ENCODE data around the gene TCTN1.
A peak's percentile ranks its signal among the peaks of the same experiment; 100 is the strongest.

DNA sequence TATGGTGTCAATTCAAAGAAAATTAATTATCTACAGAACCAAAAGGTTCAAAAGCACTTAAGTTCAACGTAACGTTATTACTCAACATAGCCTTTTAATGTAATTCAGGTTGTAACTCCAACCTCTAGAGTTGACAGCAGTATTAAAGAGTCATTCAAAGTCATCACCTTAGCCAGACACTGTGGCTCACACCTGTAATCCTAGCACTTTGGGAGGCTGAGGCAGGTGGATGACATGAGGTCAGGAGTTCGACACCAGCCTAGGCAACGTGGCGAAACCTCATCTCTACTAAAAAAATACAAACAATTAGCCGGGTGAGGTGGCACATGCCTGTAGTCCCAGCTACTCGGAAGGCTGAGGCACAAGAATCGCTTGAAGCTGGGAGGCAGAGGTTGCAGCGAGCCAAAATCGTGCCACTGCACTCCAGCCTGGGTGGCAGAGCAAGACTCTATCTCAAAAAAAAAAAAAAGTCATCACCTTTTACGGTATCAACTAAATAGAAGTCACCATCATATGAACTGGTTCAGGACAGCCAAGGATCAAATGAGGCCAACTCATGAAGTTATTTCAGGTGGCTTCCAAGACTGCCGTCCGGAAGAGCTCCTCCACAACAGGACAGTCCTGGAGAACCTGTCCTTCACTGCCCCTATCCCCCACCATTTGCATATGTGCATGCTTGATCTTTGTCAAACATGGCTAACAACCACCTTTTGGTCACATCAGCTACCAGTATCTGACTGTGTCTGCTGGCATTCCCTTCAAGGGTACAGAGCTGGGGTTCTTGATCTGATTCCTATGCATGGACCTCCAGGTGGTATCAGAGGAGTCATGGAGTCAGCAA is 35.0 kb upstream of the TCTN1 start:
- TF ChIP-seq, protein P1, sequence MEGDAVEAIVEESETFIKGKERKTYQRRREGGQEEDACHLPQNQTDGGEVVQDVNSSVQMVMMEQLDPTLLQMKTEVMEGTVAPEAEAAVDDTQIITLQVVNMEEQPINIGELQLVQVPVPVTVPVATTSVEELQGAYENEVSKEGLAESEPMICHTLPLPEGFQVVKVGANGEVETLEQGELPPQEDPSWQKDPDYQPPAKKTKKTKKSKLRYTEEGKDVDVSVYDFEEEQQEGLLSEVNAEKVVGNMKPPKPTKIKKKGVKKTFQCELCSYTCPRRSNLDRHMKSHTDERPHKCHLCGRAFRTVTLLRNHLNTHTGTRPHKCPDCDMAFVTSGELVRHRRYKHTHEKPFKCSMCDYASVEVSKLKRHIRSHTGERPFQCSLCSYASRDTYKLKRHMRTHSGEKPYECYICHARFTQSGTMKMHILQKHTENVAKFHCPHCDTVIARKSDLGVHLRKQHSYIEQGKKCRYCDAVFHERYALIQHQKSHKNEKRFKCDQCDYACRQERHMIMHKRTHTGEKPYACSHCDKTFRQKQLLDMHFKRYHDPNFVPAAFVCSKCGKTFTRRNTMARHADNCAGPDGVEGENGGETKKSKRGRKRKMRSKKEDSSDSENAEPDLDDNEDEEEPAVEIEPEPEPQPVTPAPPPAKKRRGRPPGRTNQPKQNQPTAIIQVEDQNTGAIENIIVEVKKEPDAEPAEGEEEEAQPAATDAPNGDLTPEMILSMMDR (IDR thresholded peaks at IDR 0.05 in 2 of 3, conservative IDR thresholded peaks at IDR 0.05 in 1 of 3; ENCODE audit: borderline replicate concordance in 1 of 3, insufficient read depth in 1 of 3, low read depth in 2 of 3, low read length in 2 of 3), result no peak
- TF ChIP-seq, protein P2, sequence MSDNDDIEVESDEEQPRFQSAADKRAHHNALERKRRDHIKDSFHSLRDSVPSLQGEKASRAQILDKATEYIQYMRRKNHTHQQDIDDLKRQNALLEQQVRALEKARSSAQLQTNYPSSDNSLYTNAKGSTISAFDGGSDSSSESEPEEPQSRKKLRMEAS (IDR thresholded peaks at IDR 0.05), result peak; percentile 90

All from HCT116 (cell line).